Activated T-cell treated with anti-CD3 and anti-CD28 coated beads for 24 hours (primary cell): Measurements from ENCODE around the gene SPATA19.

Experiments used
- DNase-seq: peaks from one replicate; pipeline ENCODE4 v3.0.0-alpha.2; 2020; ENCODE audit warnings: low read depth

The SPATA19 gene

DNA sequence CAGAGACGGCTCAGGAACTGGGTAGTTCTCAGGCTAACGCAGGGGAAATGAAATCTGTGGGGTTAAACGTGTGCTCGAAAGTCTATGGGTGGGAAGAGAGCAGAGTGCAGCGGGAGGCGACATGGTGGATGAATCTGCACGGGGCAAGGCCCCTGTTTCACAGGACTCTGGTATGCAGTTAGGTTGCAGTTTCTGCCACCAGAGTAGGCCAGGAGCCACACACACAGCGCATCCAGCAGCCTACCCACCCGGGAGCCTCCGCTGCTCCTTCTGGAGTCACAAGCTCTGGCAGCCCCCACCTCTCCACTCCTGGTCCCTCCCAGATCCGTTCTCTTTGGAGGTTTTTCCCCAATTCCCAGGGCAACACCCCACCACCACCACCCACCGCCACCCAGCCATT lies 27.0 kb downstream of the SPATA19 start:
- DNase-seq, result no peak

DNA sequence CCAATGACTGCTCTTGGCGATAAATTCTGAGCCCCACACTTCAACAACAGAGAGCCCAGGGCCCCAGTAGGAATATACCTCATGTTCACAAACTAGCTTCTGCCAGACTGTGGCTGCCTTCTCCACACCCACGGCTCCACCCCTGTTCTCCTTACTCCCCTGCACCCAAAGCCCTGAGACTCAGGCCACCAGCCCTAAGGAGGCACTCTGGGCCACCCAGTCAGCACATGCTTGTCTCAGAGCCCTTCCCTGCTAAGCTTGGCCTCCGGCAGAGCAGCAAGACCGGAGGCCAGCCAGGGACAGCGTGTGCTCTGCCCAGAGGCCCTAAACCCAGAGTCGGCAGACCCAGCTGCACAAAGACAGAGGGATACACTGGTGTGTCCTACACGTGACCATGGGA lies 27.9 kb downstream of the SPATA19 start:
- no peak for DNase-seq

DNA sequence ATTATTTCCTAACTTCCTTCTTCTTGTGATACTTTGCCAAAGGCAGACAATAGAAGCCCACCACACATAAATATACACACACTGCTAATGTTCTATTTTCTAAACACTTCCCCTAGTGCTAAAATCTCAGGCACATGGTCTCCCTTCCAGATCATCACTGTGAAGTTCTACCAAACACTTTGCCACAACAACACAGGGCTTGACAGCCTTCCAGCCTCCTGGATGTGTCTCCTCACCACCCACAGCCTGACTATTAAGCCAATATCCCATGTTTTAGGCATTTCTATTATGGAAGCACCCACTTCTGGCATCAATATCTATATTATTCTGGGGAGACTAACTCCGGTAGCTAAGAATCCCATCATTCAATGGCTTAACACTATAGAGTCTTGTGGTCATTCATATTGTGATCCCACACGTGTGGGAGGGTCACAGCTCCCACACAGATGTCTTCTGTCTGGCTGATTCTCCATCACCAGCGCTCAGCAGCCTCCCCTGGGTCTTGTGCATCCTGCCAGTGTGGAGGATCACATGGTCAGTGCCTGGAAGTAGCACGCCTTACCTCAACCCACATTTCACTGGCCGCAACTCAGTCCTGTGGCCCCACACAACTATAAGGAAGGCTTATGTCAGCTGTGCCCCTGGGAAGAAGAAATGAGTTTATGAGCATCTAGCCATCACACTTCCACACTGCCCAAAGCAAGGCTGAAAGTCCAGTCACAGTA lies 29.0 kb downstream of the SPATA19 start:
- DNase-seq, result no peak

DNA sequence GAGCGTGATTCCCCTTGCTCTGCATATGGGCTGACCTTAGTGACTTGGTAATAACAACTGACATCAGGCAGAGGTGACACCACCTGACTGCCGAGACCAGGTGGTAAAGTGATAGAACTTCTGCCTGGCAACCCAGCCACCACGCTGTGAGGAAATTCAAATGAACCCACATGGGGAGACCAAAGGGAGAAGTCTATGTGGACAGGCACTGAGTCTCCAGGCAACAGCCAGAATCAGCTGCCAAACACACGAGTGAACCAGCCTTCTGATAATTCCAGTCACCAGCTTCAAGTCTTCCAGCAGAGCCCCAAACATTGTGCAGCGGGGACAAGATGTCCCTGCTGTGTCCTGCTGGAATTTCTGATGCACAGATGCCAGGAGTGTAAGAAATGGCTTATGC lies 29.7 kb downstream of the SPATA19 start:
- DNase-seq, result no peak

DNA sequence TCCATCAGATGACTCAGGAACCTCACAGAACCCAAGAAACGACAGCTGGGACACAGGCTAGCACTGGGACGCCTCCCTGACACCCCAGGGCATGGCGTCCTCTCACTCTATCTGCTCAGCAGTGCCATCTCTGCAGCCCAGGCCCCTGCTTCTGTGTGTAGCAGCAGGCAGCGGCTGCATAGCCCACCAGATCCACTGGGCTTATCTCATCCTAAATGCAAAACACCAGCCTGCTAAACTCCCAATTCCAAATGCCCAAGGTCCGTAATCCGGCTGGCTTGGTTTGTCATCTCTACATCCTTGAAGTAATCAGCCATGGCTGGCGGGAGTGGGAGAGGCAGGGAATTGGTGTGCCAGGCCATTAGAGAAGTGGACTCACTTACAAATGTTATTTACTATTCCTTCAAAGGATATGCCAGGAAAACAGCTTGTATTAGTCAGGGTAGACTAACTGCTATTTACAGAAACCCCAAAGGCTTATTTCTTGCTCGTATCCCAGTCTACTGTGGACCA lies 30.7 kb downstream of the SPATA19 start:
- DNase-seq, result no peak

DNA sequence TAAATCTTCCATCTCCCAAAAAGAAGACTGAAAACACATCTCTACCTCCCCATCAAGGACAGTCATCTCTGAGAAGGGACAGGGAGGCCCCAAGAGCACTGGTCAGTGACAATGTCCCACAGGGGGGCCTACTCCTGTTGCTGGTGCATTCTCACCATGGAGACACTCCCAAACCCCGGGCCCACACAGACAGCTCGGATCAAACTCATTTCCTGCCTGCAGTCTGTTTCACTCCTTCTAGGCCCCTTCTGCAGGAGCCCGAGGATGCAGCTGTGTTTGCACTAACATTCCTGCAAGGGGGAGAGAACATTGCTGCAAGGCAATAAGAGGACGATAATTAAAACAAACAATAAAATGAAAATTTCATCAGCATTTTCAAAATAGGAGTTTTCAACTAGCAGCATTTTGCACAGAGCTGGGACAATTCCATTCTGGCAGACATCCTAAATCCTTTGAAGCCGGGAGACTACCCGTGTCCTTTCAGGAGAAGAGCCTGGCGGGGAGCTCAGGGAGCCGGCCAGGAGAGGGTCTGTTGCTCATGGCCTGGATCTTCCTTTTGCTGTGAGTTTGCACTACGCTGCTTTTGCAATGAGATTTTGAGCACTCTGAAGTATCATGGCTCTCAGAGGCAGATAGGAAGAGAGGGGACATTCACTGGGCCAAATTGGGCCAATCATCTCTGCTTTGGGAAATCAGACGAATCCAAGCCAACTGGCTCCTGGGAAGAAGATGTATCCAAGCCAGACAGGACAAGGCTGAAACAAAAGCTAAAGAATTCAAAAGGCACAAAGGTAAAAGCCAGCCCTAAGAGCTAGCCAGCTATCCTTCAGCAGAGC lies 33.2 kb downstream of the SPATA19 start:
- DNase-seq, result no peak

DNA sequence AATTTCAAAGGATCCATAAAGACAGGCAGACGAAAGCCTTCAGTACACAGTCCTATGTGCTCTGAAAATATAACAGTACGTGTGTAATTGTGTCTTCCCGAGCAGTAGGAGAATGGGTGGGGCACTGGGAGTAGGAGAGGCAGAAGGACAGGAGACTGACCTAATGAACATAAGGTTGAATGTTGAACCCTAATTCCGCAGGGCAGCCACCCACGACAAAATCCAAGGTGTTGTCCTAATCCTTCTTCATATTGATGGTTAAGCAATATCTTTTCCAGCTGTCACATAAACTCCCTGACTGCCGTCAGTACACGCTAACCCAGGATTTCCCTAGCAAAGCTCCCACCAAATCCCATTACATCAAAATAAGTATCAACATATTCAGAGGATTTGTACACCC lies 34.5 kb downstream of the SPATA19 start:
- no peak for DNase-seq

DNA sequence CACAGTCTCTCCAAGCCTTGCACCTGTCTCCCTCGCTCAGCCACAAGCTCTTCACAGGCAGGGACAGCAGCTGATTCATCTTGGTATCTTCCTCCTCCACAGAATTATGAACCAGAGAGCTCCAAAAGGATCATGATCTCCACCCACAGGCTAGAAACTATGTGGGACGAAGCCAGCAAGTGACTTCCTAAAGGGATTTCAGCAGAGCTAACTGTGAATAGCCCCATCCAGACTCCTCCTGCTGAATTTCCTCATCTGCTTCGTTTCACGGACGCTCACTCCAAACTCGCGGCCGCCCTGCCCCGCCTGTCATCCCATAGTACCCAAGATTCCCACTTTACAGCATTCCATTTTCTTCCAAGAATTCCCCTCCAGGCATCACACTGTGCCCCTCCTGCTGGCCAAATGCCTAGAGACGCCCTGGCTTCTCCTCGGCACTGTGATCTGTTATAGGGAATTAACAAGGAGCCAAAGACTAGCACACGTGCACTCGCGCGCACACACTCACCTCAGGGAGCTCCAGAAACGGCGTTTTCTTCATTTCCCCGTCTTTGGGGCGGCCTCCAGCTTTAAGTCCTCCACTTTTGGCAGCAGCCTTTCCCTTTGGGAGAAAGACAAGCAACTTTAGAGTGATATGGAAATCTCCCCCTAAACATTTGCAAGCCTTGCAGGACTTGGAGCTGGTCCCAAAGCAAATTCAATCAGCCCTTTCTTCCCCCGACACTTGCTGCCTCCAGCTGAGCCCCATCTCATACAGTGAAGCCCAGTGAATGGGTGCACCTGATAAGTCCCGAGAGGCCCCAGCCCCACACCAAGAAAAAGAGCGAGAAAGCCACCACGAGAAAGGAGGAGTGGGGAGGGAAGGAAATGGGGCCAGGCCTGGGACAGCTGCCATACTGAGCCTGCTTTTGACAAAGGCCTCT lies 35.5 kb downstream of the SPATA19 start:
- no peak for DNase-seq

DNA sequence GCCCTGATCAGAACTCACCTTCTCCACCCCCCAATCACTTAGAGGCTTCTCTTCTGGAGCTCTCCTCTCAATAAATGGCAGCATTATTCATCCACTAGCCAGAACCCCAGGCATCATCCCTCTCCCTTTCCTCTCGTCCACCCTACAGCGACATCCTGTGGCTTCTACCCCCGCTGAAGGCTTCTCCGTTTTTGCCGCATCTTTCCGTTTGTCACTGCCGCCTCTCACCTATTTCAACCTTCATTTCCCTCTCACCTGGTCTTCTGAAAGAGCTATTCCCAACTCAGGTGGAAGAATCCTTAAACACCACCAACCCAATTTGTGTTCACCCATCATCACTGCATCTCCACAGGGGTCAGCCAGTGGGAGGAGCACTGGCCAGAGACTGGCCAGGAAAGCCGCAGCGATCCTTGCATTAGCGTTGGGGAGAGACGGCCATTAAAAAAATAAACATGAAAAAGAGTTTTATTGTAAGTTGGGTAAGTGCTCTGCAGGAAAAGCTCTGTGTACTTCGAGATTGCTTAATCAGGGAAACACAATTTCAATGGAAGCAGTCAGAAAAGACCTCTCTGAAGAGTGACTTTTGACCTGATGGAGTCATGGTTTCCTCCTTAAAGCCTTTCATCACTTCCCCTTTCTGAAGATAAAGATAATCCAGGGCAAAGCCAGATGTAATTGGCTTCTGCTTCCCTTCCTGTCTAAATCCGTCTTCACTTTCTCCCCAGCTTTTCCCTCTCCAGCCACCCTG lies 36.7 kb downstream of the SPATA19 start:
- DNase-seq, result no peak

DNA sequence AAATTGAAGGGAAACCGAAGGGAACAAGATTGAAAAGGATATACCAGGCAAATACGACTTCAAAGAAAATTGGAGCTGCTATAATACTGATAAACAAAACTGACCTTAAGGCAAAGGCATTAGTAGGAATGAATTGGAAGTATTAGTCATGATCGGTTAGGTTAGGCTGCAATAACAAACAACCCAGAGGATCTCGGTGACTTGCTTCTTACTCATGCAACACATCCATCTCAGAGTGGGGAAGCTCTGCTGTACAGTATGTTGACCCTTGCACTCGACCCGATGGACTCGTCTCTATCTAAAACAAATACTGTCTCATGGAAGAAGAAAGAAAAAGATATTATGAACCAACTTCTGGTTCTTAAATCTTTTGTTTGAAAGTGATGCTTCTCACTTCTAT lies 42.3 kb downstream of the SPATA19 start:
- no peak for DNase-seq

DNA sequence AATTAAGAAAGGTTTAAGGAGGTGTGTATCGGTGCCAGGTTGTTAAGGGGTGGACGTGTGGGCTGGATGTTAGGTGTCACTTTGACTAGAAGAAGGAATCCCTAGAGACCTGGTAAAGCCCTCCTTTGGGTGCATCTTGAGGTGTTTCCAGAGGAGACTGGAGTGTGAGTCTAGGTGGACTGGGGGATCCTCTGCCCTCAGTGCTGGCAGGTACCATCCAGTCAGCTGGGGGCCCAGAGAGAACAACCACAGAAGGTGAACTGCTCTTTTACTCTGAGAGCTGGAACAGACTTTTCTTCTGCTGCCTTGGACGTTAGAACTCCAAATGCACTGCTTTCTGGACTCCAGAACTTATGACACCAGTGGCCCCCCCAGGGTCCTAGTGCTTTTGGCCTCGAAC lies 44.0 kb downstream of the SPATA19 start:
- DNase-seq, result no peak

DNA sequence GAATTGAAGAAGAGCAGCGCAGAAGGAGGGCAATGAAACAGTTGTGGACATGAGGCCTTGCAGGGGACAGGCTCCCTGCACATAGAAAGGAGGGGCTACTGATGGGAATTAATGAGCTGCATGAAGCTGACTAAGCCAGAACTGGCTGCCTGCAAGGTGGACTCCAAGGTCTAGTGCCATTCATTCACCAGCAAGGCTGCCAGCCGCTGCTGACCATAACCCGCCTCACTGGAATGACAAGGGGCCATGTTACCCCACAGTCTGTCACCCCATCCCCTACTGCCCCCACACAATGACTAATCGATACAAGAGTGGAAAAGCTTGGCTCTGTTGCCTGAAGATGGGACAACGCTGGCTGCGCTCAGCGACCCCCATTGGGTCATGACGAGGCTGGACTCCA lies 44.6 kb downstream of the SPATA19 start:
- DNase-seq, result no peak

DNA sequence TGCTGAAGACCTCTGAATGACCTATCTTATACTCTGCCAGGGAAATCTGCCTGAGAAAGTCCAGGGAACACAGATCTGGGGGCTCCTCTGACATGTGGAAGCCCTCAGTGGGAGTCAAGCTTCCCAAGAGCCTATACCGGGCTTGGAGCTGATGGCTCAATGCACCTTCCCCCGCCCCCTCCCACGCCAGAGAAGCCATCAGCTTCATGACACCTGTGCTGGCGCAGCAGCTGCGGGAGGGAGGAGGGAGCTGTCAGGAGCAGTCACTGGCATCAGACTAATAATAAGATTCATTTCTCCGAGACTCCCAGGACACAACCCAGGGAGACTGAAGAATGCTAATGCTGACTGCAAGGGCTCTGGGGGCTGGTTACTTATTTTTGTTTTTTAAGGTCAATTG lies 47.8 kb downstream of the SPATA19 start:
- DNase-seq, result no peak

DNA sequence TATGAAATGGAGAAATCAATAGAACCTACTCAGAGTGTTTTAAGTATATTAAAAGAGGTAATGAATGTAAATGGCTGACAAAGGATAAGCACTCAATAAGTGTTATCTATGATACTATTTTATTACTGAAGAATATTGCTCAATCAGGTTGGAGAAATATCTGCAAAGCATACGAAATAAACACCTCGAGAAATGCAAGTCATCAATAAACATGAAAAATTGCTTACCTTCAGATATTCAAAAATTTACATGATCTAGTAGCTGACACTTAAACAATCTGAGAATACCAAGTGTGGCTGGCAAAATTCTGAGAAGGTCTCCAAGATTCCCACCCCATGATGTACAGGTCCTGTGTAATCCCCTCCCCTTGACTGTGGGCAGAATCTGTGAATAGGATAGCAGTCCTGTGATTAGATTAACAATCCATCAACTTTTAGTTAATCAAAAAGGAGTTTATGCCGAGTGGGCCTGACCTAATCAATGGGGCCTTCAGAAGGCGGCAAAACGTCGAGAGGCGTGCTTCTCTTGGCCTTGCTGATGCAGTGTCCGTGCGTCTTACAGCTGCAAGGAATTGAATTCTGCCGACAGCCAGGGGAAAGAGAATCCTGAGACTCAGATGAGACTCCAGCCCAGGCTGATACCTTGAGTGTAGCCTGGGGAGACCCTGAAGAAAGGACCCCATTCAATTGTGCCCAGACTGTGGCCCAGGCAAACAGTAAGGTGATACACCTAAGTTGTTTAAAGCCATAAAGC lies 49.1 kb downstream of the SPATA19 start:
- DNase-seq, result no peak

DNA sequence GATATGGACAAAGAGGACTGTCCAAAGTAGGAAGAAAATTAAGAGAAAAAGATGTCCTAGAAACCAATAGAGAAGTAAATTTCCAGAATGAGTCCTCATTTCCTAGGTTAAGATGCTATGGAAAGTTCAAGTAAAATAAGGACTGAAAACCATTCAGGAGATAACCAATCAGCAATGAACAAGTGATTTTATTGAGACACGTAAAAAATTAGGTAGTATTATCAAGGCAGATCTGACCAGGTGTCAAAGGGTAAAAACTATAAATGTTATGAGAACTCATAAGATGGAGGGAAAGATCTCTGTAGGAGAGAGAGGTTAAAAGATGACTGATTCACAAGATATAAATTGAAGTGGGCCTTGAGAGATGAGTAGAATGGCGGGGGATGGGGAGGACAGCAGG lies 50.2 kb downstream of the SPATA19 start:
- DNase-seq, result no peak

DNA sequence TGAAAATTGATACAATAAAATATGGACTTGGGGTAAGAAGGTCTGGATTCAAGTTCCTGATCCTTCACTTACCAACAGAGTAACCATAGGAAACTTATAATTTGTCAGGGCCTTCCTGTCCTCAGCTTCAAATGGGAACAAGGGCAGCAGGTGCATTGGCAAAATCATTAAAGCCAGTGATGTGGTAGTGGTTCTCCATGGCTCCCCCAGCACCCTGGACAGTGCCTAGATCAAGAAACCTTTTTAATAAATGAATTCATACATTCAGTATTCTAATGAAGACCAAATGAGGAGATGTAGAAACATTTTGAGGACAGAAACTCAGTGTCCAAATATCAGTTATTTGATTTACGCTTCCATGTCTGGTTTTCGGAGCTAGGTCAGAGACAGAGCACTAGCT lies 51.1 kb downstream of the SPATA19 start:
- no peak for DNase-seq

DNA sequence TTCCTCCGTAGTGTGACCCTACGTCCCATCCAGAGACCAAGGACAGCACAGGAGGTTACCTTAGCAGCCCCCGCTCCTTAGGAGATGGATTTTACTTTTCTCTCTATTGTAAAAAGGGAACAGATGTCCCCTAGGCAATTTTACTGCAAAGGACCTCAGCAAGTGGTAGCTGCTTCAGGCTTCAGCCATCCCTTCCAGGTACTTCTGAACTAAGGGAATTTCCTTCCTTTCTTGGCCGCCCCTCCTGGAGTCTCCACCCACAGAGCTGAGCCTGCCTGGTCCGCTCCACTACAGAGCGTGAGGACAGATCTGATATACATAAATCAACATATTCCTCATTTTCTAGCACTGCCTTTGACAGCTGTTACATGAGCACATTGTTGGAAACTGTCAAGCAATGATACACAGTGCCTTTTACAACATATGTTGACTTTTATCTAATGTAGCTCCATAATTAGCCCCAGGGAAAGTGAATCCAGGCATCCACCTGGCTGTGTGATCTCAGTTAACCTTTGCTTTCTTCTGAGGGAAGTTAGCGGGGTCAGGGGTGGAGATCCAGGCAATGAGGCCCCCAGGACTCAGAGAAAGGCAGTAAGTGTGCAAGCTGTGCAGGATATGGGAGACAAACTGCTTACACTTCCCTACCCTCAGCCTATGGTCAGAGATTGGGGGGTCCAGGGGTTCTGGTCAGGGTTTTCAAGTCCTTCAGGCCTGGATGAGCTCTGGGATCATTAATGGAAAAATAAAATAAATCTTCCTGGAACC lies 51.9 kb downstream of the SPATA19 start:
- no peak for DNase-seq

DNA sequence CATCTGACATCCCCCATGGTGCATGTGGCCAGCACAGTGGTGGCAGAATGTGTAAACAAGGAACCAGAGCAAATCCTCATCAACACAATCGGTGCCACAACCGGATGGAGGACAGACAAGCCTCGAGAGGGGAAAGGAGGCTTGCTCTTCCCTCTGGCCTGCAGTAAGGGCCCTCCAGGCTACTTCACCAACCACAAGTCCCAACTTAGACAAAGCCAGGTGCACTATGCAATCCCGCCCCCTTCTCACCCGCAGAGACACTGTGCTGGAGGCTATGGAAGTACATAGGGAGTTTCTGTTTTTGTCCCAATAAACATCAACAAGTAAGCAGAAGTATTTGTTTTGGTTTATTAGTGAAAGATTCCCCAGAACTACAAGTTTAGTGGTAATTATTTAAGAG lies 54.3 kb downstream of the SPATA19 start:
- no peak for DNase-seq
